Astrocyte of the spinal cord (primary cell): Measurements from ENCODE around the gene MPZL3.
A peak's percentile ranks its signal among the peaks of the same experiment; 100 is the strongest.

ENCODE experiments used
- DNase-seq: peaks from one replicate; pipeline ENCODE4 v3.0.0; 2011; ENCODE audit warnings: low read depth, low spot score
- H3K4me3 ChIP-seq: 2 replicates; pipeline ENCODE4 v1.5.1; 2011; ENCODE audit warnings: low read depth, mild to moderate bottlenecking, low read length, moderate library complexity
- CTCF ChIP-seq: IDR thresholded peaks from 2 replicates; pipeline ENCODE4 v1.5.1; 2012; ENCODE audit warnings: low read depth, mild to moderate bottlenecking, low read length, inconsistent platforms
- in situ Hi-C: cut with HindIII; loops from 2 replicates; pipeline ENCODE4 v1.10.0; 2017; ENCODE audit warnings: low sequenced_read_pairs

MPZL3 gene, protein sequence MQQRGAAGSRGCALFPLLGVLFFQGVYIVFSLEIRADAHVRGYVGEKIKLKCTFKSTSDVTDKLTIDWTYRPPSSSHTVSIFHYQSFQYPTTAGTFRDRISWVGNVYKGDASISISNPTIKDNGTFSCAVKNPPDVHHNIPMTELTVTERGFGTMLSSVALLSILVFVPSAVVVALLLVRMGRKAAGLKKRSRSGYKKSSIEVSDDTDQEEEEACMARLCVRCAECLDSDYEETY

GRCh38 chr11:118251858-118252652, at the start of gene MPZL3:
MPZL3 (minus strand) TSS chr11:118252365; CDS start chr11:118252294, 71 bp downstream.
- in situ Hi-C loops, result no loop called here
- H3K4me3 ChIP-seq, result peak within 1 kb of the TSS; percentile 77
- peak; percentile 77 for DNase-seq
- no peak for TF ChIP-seq CTCF

DNA sequence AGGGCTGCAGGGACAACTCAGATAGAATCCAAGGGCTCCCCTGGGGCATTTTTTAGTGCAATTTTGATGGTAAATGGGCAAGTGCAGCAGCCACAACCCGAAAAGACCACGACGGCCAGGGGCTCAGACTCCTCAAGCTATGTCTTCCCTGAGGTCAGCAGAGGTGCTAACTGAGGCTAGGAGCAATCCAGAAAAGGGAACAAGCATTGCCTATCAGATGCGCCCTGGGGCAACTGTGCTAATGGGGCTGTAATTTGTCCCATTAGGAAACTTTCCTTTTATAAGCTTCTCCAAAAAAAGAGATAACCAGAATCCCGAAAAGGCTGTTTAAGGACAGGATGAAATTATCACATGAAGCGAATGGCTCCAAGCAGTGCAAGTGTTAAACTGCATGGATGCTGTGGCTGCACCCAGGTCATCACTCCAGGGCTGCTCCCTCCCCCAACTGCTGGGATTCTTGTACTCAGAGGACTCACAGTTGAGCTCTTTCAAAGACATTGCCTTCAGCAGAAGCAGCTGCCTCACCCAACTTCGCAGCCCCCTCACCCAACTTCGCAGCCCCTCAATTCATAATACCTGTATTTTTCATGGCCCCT, 49.5 kb upstream of the MPZL3 start:
- in situ Hi-C loops, result no loop called here
- no peak overlapping the region for H3K4me3 ChIP-seq
- TF ChIP-seq CTCF, result no peak
- DNase-seq, result no peak

GRCh38 chr11:118295815-118296454, 43.8 kb upstream of the MPZL3 start:
- TF ChIP-seq CTCF, result peak; percentile 57
- DNase-seq, result peak; percentile 6
- in situ Hi-C loops, result no loop called here
- no peak overlapping the region for H3K4me3 ChIP-seq

- H3K4me3 ChIP-seq, result no peak overlapping the region
- in situ Hi-C loops, result no loop called here
- TF ChIP-seq CTCF, result peak; percentile 12
- DNase-seq, result no peak
These were observed 43.0 kb upstream of the MPZL3 start for GRCh38 chr11:118295199-118295598.

- DNase-seq, result no peak
- in situ Hi-C loops, result no loop called here
These were observed 41.9 kb upstream of the MPZL3 start for GRCh38 chr11:118294053-118294452.

More at GRCh38 chr11:118294053-118294452, 41.9 kb upstream of the MPZL3 start:
- H3K4me3 ChIP-seq, result no peak overlapping the region
- no peak for TF ChIP-seq CTCF
